PC-9 (cell line): ENCODE measurements around the gene TTC1. TPM values are rescaled to one million over a fixed set of nuclear protein-coding genes. Genes with fewer than 3 reads are reported as not detected.

ENCODE experiments used
- BruUV-seq: library from RNA; stranded (reverse); fragments of 400-500 nt; replicated peaks from 2 replicates; lab custom pipeline; 2021; lab: Mats Ljungman, UMichigan
- CTCF ChIA-PET: fragments of 300-600 bp; sonication (Branson Sonifier 250); formaldehyde crosslinking; loops from one replicate; lab custom pipeline; 2022; ENCODE audit warnings: antibody characterized with exemption; lab: Charles Lee
- POLR2A ChIA-PET: fragments of 300-600 bp; sonication (Branson Sonifier 250); formaldehyde crosslinking; loops from one replicate; lab custom pipeline; 2022; ENCODE audit warnings: antibody characterized with exemption; ENCODE audit not compliant: unreplicated experiment; lab: Charles Lee
- DNase-seq, 2 experiments: peaks; one replicate each; pipeline versions ENCODE4 v3.0.0 to v3.0.0-alpha.2; 2015 to 2022; ENCODE audit warnings: mixed read lengths in 1 of 2
- H2AFZ ChIP-seq: fragments of 200-600 bp; sonication (generic); 2 replicates; pipeline ENCODE4 v1.8.1; 2017; ENCODE audit warnings: antibody characterized with exemption
- H3F3A ChIP-seq: fragments of 200-600 bp; sonication (generic); 2 replicates; pipeline ENCODE4 v1.8.1; 2017; ENCODE audit warnings: antibody characterized with exemption, mild to moderate bottlenecking, low read depth; ENCODE audit not compliant: insufficient read depth
- H3K27ac ChIP-seq: fragments of 200-600 bp; sonication (generic); 2 replicates; pipeline ENCODE4 v1.6.1; 2016; ENCODE audit warnings: mixed run types
- H3K27me3 ChIP-seq: fragments of 200-600 bp; sonication (generic); 2 replicates; pipeline ENCODE4 v1.6.1; 2016; ENCODE audit warnings: low read depth, mixed run types; ENCODE audit not compliant: insufficient read depth
- H3K36me3 ChIP-seq: fragments of 200-600 bp; sonication (generic); 2 replicates; pipeline ENCODE4 v1.6.1; 2016; ENCODE audit warnings: low read depth, mixed run types
- H3K4me1 ChIP-seq: fragments of 200-600 bp; sonication (generic); replicated peaks from 2 replicates; pipeline ENCODE4 v1.6.1; 2016; ENCODE audit warnings: mixed run types; ENCODE audit not compliant: insufficient read depth
- H3K4me2 ChIP-seq: fragments of 200-600 bp; sonication (generic); 2 replicates; pipeline ENCODE4 v1.6.1; 2017; ENCODE audit warnings: mixed run types
- H3K4me3 ChIP-seq: fragments of 200-600 bp; sonication (generic); 2 replicates; pipeline ENCODE4 v1.6.1; 2016; ENCODE audit warnings: mixed run types
- H3K79me2 ChIP-seq: fragments of 200-600 bp; sonication (generic); 2 replicates; pipeline ENCODE4 v1.6.1; 2017; ENCODE audit warnings: low read depth, mixed run types
- H3K9me2 ChIP-seq: fragments of 200-600 bp; sonication (generic); 2 replicates; pipeline ENCODE4 v1.8.1; 2017; ENCODE audit warnings: mild to moderate bottlenecking; ENCODE audit not compliant: insufficient read depth
- H3K9me3 ChIP-seq: fragments of 200-600 bp; sonication (generic); 2 replicates; pipeline ENCODE4 v1.8.1; 2016; ENCODE audit warnings: low read depth; ENCODE audit not compliant: insufficient read depth
- H4K20me1 ChIP-seq: fragments of 200-600 bp; sonication (generic); 2 replicates; pipeline ENCODE4 v1.8.1; 2017; ENCODE audit not compliant: insufficient read depth
- EZH2 ChIP-seq: fragments of 200-600 bp; sonication (generic); IDR thresholded peaks from 2 replicates; pipeline ENCODE4 v1.8.0; 2017; ENCODE audit warnings: antibody characterized with exemption, low read depth
- intact Hi-C: fragments of 100-400 bp; cut with micrococcal nuclease; formaldehyde crosslinking; loops from one replicate; pipeline ENCODE4 v1.10.0; 2022; ENCODE audit not compliant: unreplicated experiment
- total RNA-seq: library from RNA; stranded (reverse); gene quantifications from 2 replicates; pipeline ENCODE4 v1.2.3, GENCODE V29; 2021
- TF ChIP-seq, protein P1 (sequence below): fragments of 200-600 bp; sonication (generic); conservative IDR thresholded peaks from 2 replicates; pipeline ENCODE4 v1.6.1; 2017; ENCODE audit warnings: mixed run types, antibody characterized with exemption, mild to moderate bottlenecking, moderate library complexity

The TTC1 gene
- total RNA-seq, 1 experiment from 2014 or later = 68.5 TPM

DNA sequence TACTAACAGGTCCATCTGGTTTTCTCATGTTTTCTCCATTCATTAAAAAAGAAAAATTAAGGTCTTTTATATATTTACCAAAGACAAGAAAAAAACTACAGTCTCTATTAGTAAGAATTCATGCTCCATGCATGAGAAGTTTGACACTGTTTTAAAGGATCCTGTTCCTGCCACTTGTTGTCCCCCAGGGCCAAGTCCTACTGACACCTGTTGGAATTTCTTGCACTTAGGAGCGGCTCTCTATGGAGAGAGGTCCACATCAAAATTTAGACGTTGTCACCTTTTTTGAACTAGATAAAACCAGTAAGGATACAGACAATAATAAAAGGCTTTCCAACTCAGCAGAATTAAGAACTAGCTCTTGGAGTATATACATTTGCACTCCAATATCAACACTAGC, 68.1 kb downstream of the TTC1 start:
- intact Hi-C loops = no loop called here
- no peak for DNase-seq
- H3K9me3 ChIP-seq = no peaks in the 10 kb centered on the region
- no peak overlapping the region for H3K27ac ChIP-seq
- H3K27me3 ChIP-seq = no peaks in the 10 kb centered on the region
- ChIA-PET CTCF (no interaction called here), POLR2A (no interaction called here)
- BruUV-seq = no TSS peak
- H2AFZ ChIP-seq = no peak overlapping the region
- no peaks in the 10 kb centered on the region for H3K79me2 ChIP-seq
- H4K20me1 ChIP-seq = no peaks in the 10 kb centered on the region
- TF ChIP-seq EZH2 = no peak
- TF ChIP-seq, protein P1, sequence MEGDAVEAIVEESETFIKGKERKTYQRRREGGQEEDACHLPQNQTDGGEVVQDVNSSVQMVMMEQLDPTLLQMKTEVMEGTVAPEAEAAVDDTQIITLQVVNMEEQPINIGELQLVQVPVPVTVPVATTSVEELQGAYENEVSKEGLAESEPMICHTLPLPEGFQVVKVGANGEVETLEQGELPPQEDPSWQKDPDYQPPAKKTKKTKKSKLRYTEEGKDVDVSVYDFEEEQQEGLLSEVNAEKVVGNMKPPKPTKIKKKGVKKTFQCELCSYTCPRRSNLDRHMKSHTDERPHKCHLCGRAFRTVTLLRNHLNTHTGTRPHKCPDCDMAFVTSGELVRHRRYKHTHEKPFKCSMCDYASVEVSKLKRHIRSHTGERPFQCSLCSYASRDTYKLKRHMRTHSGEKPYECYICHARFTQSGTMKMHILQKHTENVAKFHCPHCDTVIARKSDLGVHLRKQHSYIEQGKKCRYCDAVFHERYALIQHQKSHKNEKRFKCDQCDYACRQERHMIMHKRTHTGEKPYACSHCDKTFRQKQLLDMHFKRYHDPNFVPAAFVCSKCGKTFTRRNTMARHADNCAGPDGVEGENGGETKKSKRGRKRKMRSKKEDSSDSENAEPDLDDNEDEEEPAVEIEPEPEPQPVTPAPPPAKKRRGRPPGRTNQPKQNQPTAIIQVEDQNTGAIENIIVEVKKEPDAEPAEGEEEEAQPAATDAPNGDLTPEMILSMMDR = no peak
- no peaks in the 10 kb centered on the region for H3K36me3 ChIP-seq
- H3K4me2 ChIP-seq = no peak overlapping the region
- H3K9me2 ChIP-seq = no peaks in the 10 kb centered on the region
- H3F3A ChIP-seq = no peaks in the 10 kb centered on the region
- H3K4me1 ChIP-seq = no peaks in the 10 kb centered on the region
- no peak overlapping the region for H3K4me3 ChIP-seq

DNA sequence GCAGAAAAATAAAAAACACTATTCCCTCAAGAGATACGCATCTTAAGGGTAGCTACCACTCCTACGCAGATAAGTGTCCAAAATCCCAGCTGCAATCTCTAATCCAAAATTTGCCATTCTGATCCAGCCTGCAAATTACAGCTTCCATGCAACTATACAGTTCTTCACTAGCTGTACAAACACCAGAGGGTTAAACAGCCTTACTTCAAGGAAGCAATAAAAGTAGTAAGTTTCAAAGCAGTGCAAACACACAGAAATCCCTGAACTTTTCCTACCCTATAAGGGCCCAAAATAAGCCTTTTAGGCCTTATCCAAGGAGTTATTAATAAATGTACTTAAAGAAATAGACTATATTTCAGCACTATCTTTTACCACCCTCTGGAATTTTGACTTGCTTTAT, 70.8 kb downstream of the TTC1 start:
- no peaks in the 10 kb centered on the region for H3K9me2 ChIP-seq
- no peak overlapping the region for H3K4me2 ChIP-seq
- no peak overlapping the region for H2AFZ ChIP-seq
- ChIA-PET CTCF (no interaction called here), POLR2A (no interaction called here)
- no peaks in the 10 kb centered on the region for H3K79me2 ChIP-seq
- no peaks in the 10 kb centered on the region for H4K20me1 ChIP-seq
- TF ChIP-seq EZH2 = no peak
- TF ChIP-seq, protein P1 = no peak
- H3K4me3 ChIP-seq = no peak overlapping the region
- no TSS peak for BruUV-seq
- no peak overlapping the region for H3K27ac ChIP-seq
- peaks cover 7% of the 10 kb centered on the region for H3K4me1 ChIP-seq
- no peaks in the 10 kb centered on the region for H3K9me3 ChIP-seq
- H3K36me3 ChIP-seq = no peaks in the 10 kb centered on the region
- H3F3A ChIP-seq = no peaks in the 10 kb centered on the region
- DNase-seq = no peak
- H3K27me3 ChIP-seq = no peaks in the 10 kb centered on the region
- intact Hi-C loops = loop anchor here (2.0 kb wide), 1 partner anchor 119 kb away; no protein-coding TSS in a partner anchor

DNA sequence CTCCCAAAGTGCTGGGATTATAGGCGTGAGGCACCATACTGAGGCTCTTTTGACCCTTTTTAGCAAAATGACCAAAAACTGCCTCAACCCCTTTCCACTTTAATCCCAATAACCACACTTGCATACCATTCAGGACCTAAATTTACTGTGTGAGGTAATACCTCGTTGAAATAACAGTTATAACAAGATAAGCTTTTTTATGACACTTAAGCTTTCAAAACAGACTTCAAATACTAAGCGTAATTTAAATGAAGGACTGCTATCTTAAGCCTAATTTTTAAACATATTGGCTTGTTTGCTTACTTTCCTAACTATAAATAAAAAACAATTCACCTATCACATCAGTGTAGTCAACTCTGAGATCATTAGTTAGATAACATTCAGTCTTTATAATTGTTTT, 72.6 kb downstream of the TTC1 start:
- no peaks in the 10 kb centered on the region for H4K20me1 ChIP-seq
- no peak overlapping the region for H3K27ac ChIP-seq
- no peaks in the 10 kb centered on the region for H3K36me3 ChIP-seq
- H3K9me2 ChIP-seq = no peaks in the 10 kb centered on the region
- H3K27me3 ChIP-seq = no peaks in the 10 kb centered on the region
- no peaks in the 10 kb centered on the region for H3F3A ChIP-seq
- H2AFZ ChIP-seq = no peak overlapping the region
- no peaks in the 10 kb centered on the region for H3K9me3 ChIP-seq
- peaks cover 7% of the 10 kb centered on the region for H3K4me1 ChIP-seq
- no peak overlapping the region for H3K4me3 ChIP-seq
- DNase-seq = no peak
- H3K79me2 ChIP-seq = no peaks in the 10 kb centered on the region
- ChIA-PET CTCF (interaction anchor here (0.5 to 0.7 kb wide), 3 partner anchors 162 to 318 kb away, joined by 3 to 15 read pairs (median 3); no protein-coding TSS in a partner anchor), POLR2A (no interaction called here)
- TF ChIP-seq EZH2 = no peak
- TF ChIP-seq, protein P1 = no peak
- no peak overlapping the region for H3K4me2 ChIP-seq
- intact Hi-C loops = loop anchor here (2.0 kb wide), 1 partner anchor 117 kb away; no protein-coding TSS in a partner anchor
- no TSS peak for BruUV-seq
